ENCODE data around the gene PPP1R3E.

- TF ChIP-seq CTCF (IDR thresholded peaks at IDR 0.05) (no peak), POLR2A (IDR thresholded peaks at IDR 0.05) (no peak)
Observed at GRCh38 chr14:23252420-23253333, 50.0 kb downstream of the PPP1R3E start.
